ENCODE data around the gene SIL1.

The SIL1 gene

DNA sequence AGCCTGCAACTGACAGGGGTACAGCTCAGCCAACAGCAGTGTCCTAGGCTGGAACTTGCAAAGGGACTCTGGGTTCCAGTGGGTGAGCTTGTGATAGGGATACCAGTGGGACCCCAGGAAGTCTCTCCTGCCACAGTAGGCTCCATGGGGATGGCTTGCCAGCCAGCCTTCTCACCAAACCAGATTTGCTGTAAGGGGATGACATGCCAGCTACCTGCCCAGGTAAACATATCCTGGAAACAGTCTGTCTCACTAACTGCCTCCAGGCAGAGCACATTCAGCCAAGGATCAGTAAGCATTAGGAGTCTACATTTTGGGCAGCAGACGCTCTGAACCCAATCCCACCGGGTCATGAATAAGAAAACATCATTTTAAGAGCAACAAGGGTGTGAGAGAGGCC is 49.9 kb downstream of the SIL1 start:
- Mint-ChIP-seq H3K9me3 (no peaks in the 10 kb centered on the region), H3K27me3 (no peaks in the 10 kb centered on the region), H3K36me3 (no peaks in the 10 kb centered on the region), H3K4me1 (peaks cover 10% of the 10 kb centered on the region), H3K27ac (peak overlapping the region; percentile 8), H3K4me3 (no peak overlapping the region)
- peak; percentile 38 for ATAC-seq

DNA sequence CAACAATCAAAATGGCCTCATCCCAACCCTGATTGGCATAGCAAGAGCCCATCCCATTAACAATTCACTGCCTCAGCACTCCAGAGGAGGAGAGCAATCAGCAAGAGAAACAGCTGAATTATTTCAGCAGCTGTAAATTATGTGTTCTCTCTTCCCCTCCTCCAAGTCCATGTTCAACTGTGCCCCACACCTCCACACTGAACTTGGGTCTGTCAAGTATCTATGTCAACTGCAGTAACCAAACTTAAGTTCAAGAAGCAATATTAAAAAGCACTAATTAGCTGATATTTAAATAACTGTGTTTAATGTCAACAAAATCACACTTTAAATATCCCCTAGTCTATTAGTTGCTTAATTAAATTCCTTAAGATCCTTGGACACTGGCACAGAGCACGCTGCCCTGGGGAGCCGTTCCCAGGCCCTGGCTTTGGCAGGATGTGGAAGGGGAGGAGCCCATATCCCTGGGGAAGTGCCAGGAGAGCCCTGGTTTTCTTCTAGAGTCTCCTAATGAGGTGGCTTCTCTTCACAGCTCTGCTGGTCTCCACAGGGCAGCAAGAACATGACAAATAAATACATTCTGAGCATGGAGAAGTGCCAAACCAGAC is 50.6 kb downstream of the SIL1 start:
- H3K4me1 Mint-ChIP-seq: peaks cover 10% of the 10 kb centered on the region
- no peaks in the 10 kb centered on the region for H3K9me3 Mint-ChIP-seq
- no peak overlapping the region for H3K4me3 Mint-ChIP-seq
- H3K27me3 Mint-ChIP-seq: no peaks in the 10 kb centered on the region
- peak overlapping the region; percentile 59 for H3K27ac Mint-ChIP-seq
- no peaks in the 10 kb centered on the region for H3K36me3 Mint-ChIP-seq
- no peak for ATAC-seq

GRCh38 chr5:139146809-139147482 is 51.2 kb downstream of the SIL1 start:
- ATAC-seq: peak; percentile 64
- H3K9me3 Mint-ChIP-seq: no peaks in the 10 kb centered on the region
- H3K27ac Mint-ChIP-seq: peak overlapping the region; percentile 59

GRCh38 chr5:139141446-139142204 is 56.5 kb downstream of the SIL1 start:
- Mint-ChIP-seq H3K4me1 (peaks cover 37% of the 10 kb centered on the region), H3K36me3 (peaks cover 5% of the 10 kb centered on the region), H3K27ac (peak overlapping the region; percentile 62), H3K27me3 (no peaks in the 10 kb centered on the region), H3K9me3 (no peaks in the 10 kb centered on the region), H3K4me3 (no peak overlapping the region)
- ATAC-seq: peak; percentile 60

More at GRCh38 chr5:139146809-139147482, 51.2 kb downstream of the SIL1 start:
- peaks cover 3% of the 10 kb centered on the region for H3K36me3 Mint-ChIP-seq
- peaks cover 16% of the 10 kb centered on the region for H3K4me1 Mint-ChIP-seq
- H3K27me3 Mint-ChIP-seq: no peaks in the 10 kb centered on the region
- H3K4me3 Mint-ChIP-seq: no peak overlapping the region

GRCh38 chr5:139140591-139141071 is 57.5 kb downstream of the SIL1 start:
- no peaks in the 10 kb centered on the region for H3K9me3 Mint-ChIP-seq
- peaks cover 37% of the 10 kb centered on the region for H3K4me1 Mint-ChIP-seq
- peak overlapping the region; percentile 62 for H3K27ac Mint-ChIP-seq
- H3K27me3 Mint-ChIP-seq: no peaks in the 10 kb centered on the region
- peak; percentile 45 for ATAC-seq
- H3K4me3 Mint-ChIP-seq: no peak overlapping the region
- H3K36me3 Mint-ChIP-seq: peaks cover 11% of the 10 kb centered on the region

DNA sequence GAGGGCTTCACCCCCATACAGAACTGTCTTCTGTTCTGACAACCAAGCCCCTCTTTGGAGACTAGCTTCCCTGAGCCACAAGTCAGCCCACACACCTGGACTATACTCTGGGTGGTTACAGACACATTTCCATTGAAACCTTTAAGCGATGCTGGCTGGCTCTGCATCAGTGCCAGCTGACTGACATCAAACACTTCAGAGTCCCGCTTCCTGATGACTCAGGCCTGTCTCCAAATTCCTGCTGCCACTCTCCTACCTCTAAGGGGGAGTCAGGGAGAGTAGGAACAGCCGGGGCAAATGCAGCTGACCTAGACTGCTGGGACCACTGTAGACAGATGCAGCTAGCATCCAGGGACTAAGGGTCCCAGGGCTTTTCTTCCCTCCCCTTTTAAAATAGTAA is 59.4 kb downstream of the SIL1 start:
- peak; percentile 77 for ATAC-seq
- Mint-ChIP-seq H3K36me3 (peaks cover 21% of the 10 kb centered on the region), H3K4me3 (no peak overlapping the region), H3K27me3 (no peaks in the 10 kb centered on the region), H3K27ac (peak overlapping the region; percentile 1), H3K9me3 (no peaks in the 10 kb centered on the region), H3K4me1 (peaks cover 37% of the 10 kb centered on the region)

GRCh38 chr5:139138109-139138508 is 60.1 kb downstream of the SIL1 start:
- ATAC-seq: no peak
- peak overlapping the region; percentile 1 for H3K27ac Mint-ChIP-seq

DNA sequence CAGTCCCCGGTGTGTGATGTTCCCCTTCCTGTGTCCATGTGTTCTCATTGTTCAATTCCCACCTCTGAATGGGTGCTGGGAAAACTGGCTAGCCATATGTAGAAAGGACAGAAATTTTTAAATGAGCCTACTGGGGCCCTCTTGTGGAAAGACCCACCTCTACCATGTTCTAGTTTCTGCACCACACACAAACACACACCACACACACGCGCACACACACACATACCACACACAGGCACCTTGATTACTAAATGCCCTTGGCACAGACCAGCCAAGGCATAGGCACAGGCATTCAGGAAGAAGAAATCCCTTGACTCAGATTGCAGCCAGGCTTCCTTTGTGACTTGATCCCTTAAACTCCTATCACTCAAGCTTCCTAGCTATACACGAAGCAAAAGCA is 60.5 kb downstream of the SIL1 start:
- ATAC-seq: no peak
- Mint-ChIP-seq H3K4me1 (peaks cover 43% of the 10 kb centered on the region), H3K36me3 (peaks cover 21% of the 10 kb centered on the region), H3K4me3 (no peak overlapping the region), H3K9me3 (no peaks in the 10 kb centered on the region), H3K27ac (no peak overlapping the region), H3K27me3 (no peaks in the 10 kb centered on the region)

More at GRCh38 chr5:139138109-139138508, 60.1 kb downstream of the SIL1 start:
- Mint-ChIP-seq H3K36me3 (peaks cover 21% of the 10 kb centered on the region), H3K9me3 (no peaks in the 10 kb centered on the region), H3K4me1 (peaks cover 42% of the 10 kb centered on the region), H3K4me3 (no peak overlapping the region), H3K27me3 (no peaks in the 10 kb centered on the region)

DNA sequence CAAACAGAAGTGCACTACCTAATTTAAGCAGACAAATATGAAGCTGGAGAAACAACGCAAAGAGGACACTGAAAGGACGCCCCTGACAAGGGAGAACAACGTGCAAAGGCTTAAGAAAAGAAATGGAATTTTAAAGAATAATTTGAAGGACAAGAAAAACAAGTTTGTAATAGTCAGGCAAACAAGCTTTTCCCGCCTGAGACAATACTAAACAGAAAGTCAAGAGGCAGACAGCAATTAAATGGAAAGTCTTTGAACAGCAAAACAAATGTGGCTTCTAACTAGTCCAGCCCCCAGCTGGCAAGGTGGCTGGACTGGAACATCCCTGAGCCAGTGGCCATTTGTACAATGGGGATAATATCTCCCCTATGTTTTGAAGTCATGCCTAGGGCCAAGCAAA is 63.3 kb downstream of the SIL1 start:
- no peak for ATAC-seq
- no peak overlapping the region for H3K27ac Mint-ChIP-seq
- no peaks in the 10 kb centered on the region for H3K27me3 Mint-ChIP-seq
- H3K36me3 Mint-ChIP-seq: peaks cover 16% of the 10 kb centered on the region
- H3K4me3 Mint-ChIP-seq: no peak overlapping the region
- no peaks in the 10 kb centered on the region for H3K9me3 Mint-ChIP-seq
- peaks cover 34% of the 10 kb centered on the region for H3K4me1 Mint-ChIP-seq

DNA sequence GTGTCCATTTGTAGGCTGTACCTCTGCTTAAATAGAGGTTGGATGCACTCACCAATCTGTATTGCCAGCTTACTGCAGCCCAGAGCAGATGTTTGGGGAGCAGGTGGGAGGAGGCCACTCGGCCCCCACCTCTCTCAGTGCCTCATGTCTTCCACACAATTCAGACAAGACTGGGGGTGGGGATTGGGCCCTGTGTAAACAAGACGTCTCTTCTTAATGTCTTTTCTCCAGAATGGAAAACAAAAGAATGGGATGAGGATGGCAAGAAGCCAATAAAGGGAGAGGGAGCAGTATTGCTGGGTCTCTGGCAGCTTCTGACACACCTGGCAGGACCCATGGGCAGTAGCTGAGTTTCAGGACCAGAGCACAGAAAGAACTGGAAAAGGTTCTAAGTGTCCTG is 64.9 kb downstream of the SIL1 start:
- H3K27ac Mint-ChIP-seq: peak overlapping the region; percentile 16
- no peaks in the 10 kb centered on the region for H3K9me3 Mint-ChIP-seq
- no peak overlapping the region for H3K4me3 Mint-ChIP-seq
- H3K4me1 Mint-ChIP-seq: peaks cover 23% of the 10 kb centered on the region
- ATAC-seq: no peak
- H3K27me3 Mint-ChIP-seq: no peaks in the 10 kb centered on the region
- H3K36me3 Mint-ChIP-seq: peaks cover 16% of the 10 kb centered on the region

- Mint-ChIP-seq H3K9me3 (no peaks in the 10 kb centered on the region), H3K27me3 (no peaks in the 10 kb centered on the region), H3K36me3 (peaks cover 23% of the 10 kb centered on the region), H3K27ac (peak overlapping the region; percentile 12), H3K4me3 (no peak overlapping the region), H3K4me1 (peaks cover 17% of the 10 kb centered on the region)
- ATAC-seq: no peak
These were observed 65.7 kb downstream of the SIL1 start for GRCh38 chr5:139132515-139132914.

DNA sequence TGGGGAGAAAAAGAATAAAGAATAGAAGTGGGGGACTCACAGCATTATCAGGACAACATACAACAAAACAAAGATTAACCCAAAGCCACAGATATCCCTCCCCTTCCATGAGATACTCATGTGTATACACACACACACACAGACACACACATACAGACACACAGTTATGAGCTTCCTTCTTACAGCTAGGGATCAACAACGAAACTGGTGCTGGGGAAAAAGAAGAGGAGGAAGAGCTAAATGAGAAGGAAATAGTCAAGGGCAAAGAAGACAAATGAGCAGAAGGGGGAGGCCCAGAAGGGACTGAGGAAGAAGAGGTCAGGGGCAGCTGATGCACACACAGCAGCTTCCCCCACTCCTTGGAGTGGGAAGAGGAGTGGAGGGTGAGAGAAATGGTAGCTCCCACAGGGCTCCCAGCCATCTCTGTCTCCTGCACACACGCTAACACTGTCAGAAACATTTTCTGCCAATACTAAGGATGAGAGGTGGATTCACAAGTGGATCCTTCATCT is 66.2 kb downstream of the SIL1 start:
- peak overlapping the region; percentile 12 for H3K27ac Mint-ChIP-seq
- H3K9me3 Mint-ChIP-seq: no peaks in the 10 kb centered on the region
- no peak for ATAC-seq
- peaks cover 17% of the 10 kb centered on the region for H3K4me1 Mint-ChIP-seq
- no peaks in the 10 kb centered on the region for H3K27me3 Mint-ChIP-seq
- peaks cover 28% of the 10 kb centered on the region for H3K36me3 Mint-ChIP-seq
- no peak overlapping the region for H3K4me3 Mint-ChIP-seq

- no peak overlapping the region for H3K4me3 Mint-ChIP-seq
- H3K27ac Mint-ChIP-seq: peak overlapping the region; percentile 12
- no peak for ATAC-seq
- no peaks in the 10 kb centered on the region for H3K9me3 Mint-ChIP-seq
- peaks cover 17% of the 10 kb centered on the region for H3K4me1 Mint-ChIP-seq
- peaks cover 32% of the 10 kb centered on the region for H3K36me3 Mint-ChIP-seq
- no peaks in the 10 kb centered on the region for H3K27me3 Mint-ChIP-seq
These were observed 66.7 kb downstream of the SIL1 start for GRCh38 chr5:139131465-139131864.

GRCh38 chr5:139131062-139131461 is 67.1 kb downstream of the SIL1 start:
- Mint-ChIP-seq H3K27me3 (no peaks in the 10 kb centered on the region), H3K9me3 (no peaks in the 10 kb centered on the region), H3K36me3 (peaks cover 32% of the 10 kb centered on the region), H3K27ac (no peak overlapping the region), H3K4me3 (no peak overlapping the region), H3K4me1 (peaks cover 17% of the 10 kb centered on the region)
- ATAC-seq: no peak

DNA sequence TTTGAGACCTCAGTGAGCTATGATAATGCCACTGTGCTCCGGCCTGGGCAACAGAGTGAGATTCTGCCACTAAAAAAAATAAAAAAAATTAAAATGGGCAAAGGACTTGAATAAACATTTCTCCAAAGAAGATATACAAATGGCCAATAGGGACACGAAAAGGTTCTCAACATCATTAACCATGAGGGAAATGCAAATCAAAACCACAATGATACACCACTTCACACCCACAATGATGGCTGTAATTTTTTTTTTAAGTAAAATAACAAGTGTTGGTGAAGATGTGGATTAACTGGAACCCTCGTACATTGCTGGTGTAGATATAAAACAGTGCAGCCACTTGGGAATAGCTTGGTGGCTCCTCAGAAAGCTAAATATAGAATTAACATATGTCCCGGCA is 68.0 kb downstream of the SIL1 start:
- no peak for ATAC-seq
- peaks cover 37% of the 10 kb centered on the region for H3K36me3 Mint-ChIP-seq
- H3K4me1 Mint-ChIP-seq: peaks cover 17% of the 10 kb centered on the region
- no peaks in the 10 kb centered on the region for H3K9me3 Mint-ChIP-seq
- no peak overlapping the region for H3K4me3 Mint-ChIP-seq
- no peaks in the 10 kb centered on the region for H3K27me3 Mint-ChIP-seq
- no peak overlapping the region for H3K27ac Mint-ChIP-seq

All from stimulated activated memory B cell treated with anti-CD40 and anti-IgM and Interleukin-4, amounts not matched to agents 10 μg/mL and 1 μg/mL and 100 μg/mL, for 72 hours (primary cell).